ENCODE measurements around the gene GLIPR1.
"Not testable (repeated sequence)": the region's sequence is repeated elsewhere in the genome, so short reads cannot be mapped to it uniquely, and the experiment has no call there.

The GLIPR1 gene

GRCh38 chr12:75480469-75480949 is at the start of gene GLIPR1:
Gene GLIPR1, plus strand, starts transcription at chr12:75480755. Its CDS starts 126 bp downstream, at chr12:75480881.
- DNase-seq (ENCODE audit: low spot score in 2 of 2) (peak; percentile 59 to 65), ATAC-seq (ENCODE audit: low read depth) (peak; percentile 76)
- Mint-ChIP-seq H3K9me3 (no peaks in the 10 kb centered on the region), H3K36me3 (peaks cover 16% of the 10 kb centered on the region), H3K4me3 (peak within 1 kb of the TSS; percentile 94), H3K27me3 (no peaks in the 10 kb centered on the region), H3K4me1 (peaks cover 44% of the 10 kb centered on the region), H3K27ac (peak within 1 kb of the TSS; percentile 97)

- no peak for DNase-seq (ENCODE audit: low spot score in 2 of 2)
- Mint-ChIP-seq H3K4me3 (no peak overlapping the region), H3K27me3 (no peaks in the 10 kb centered on the region), H3K27ac (no peak overlapping the region), H3K4me1 (no peaks in the 10 kb centered on the region), H3K9me3 (peaks cover 6% of the 10 kb centered on the region), H3K36me3 (peaks cover 3% of the 10 kb centered on the region)
- no peak for ATAC-seq (ENCODE audit: low read depth)
These were observed 47.6 kb upstream of the GLIPR1 start for GRCh38 chr12:75432924-75433323.

- Mint-ChIP-seq H3K4me3 (no peak overlapping the region), H3K27me3 (peaks cover 3% of the 10 kb centered on the region), H3K4me1 (no peaks in the 10 kb centered on the region), H3K9me3 (peaks cover 1% of the 10 kb centered on the region), H3K36me3 (peaks cover 4% of the 10 kb centered on the region), H3K27ac (no peak overlapping the region)
- peak in 1 of 2 donors; percentile 33 for DNase-seq (ENCODE audit: low spot score in 2 of 2)
- ATAC-seq (ENCODE audit: low read depth): peak; percentile 90
These were observed 43.0 kb upstream of the GLIPR1 start for GRCh38 chr12:75437564-75437963.

GRCh38 chr12:75438059-75438754 is 42.3 kb upstream of the GLIPR1 start:
- H3K4me1 Mint-ChIP-seq: no peaks in the 10 kb centered on the region
- H3K27ac Mint-ChIP-seq: no peak overlapping the region
- no peak overlapping the region for H3K4me3 Mint-ChIP-seq
- peaks cover 4% of the 10 kb centered on the region for H3K36me3 Mint-ChIP-seq
- peaks cover 1% of the 10 kb centered on the region for H3K9me3 Mint-ChIP-seq
- H3K27me3 Mint-ChIP-seq: peaks cover 3% of the 10 kb centered on the region
- DNase-seq (ENCODE audit: low spot score in 2 of 2): no peak
- ATAC-seq (ENCODE audit: low read depth): no peak

GRCh38 chr12:75439048-75439447 is 41.5 kb upstream of the GLIPR1 start:
- H3K9me3 Mint-ChIP-seq: peaks cover 1% of the 10 kb centered on the region
- peaks cover 5% of the 10 kb centered on the region for H3K27me3 Mint-ChIP-seq
- no peak for DNase-seq (ENCODE audit: low spot score in 2 of 2)
- H3K4me3 Mint-ChIP-seq: no peak overlapping the region
- H3K36me3 Mint-ChIP-seq: peaks cover 4% of the 10 kb centered on the region
- no peak for ATAC-seq (ENCODE audit: low read depth)
- H3K27ac Mint-ChIP-seq: no peak overlapping the region
- no peaks in the 10 kb centered on the region for H3K4me1 Mint-ChIP-seq

GRCh38 chr12:75439930-75440329 is 40.6 kb upstream of the GLIPR1 start:
- Mint-ChIP-seq H3K27ac (no peak overlapping the region), H3K4me3 (no peak overlapping the region), H3K9me3 (peaks cover 1% of the 10 kb centered on the region), H3K4me1 (no peaks in the 10 kb centered on the region), H3K36me3 (peaks cover 4% of the 10 kb centered on the region), H3K27me3 (peaks cover 5% of the 10 kb centered on the region)
- DNase-seq (ENCODE audit: low spot score in 2 of 2): no peak
- ATAC-seq (ENCODE audit: low read depth): no peak

- H3K36me3 Mint-ChIP-seq; DNase-seq (ENCODE audit: low spot score in 2 of 2); ATAC-seq (ENCODE audit: low read depth): not testable (repeated sequence)
These were observed 38.7 kb upstream of the GLIPR1 start for GRCh38 chr12:75441687-75442449.

GRCh38 chr12:75442454-75442853 is 38.1 kb upstream of the GLIPR1 start:
- not testable (repeated sequence) for H3K27me3 Mint-ChIP-seq; H3K4me3 Mint-ChIP-seq; H3K36me3 Mint-ChIP-seq; H3K27ac Mint-ChIP-seq; H3K4me1 Mint-ChIP-seq; H3K9me3 Mint-ChIP-seq; ATAC-seq (ENCODE audit: low read depth); DNase-seq (ENCODE audit: low spot score in 2 of 2)

More at GRCh38 chr12:75441687-75442449, 38.7 kb upstream of the GLIPR1 start:
- H3K27ac Mint-ChIP-seq, H3K9me3 Mint-ChIP-seq, H3K4me1 Mint-ChIP-seq, H3K4me3 Mint-ChIP-seq, H3K27me3 Mint-ChIP-seq: not testable (repeated sequence)

GRCh38 chr12:75443709-75444108 is 36.8 kb upstream of the GLIPR1 start:
- ATAC-seq (ENCODE audit: low read depth) (no peak), DNase-seq (ENCODE audit: low spot score in 2 of 2) (no peak)
- peaks cover 4% of the 10 kb centered on the region for H3K36me3 Mint-ChIP-seq
- H3K27me3 Mint-ChIP-seq: peaks cover 5% of the 10 kb centered on the region
- no peak overlapping the region for H3K4me3 Mint-ChIP-seq
- H3K4me1 Mint-ChIP-seq: no peaks in the 10 kb centered on the region
- H3K9me3 Mint-ChIP-seq: peaks cover 1% of the 10 kb centered on the region
- no peak overlapping the region for H3K27ac Mint-ChIP-seq

- Mint-ChIP-seq H3K4me1 (no peaks in the 10 kb centered on the region), H3K4me3 (no peak overlapping the region), H3K27ac (no peak overlapping the region), H3K9me3 (peaks cover 1% of the 10 kb centered on the region), H3K27me3 (peaks cover 5% of the 10 kb centered on the region), H3K36me3 (peaks cover 4% of the 10 kb centered on the region)
- DNase-seq (ENCODE audit: low spot score in 2 of 2) (no peak), ATAC-seq (ENCODE audit: low read depth) (no peak)
These were observed 36.0 kb upstream of the GLIPR1 start for GRCh38 chr12:75444429-75445136.

GRCh38 chr12:75445137-75445507 is 35.4 kb upstream of the GLIPR1 start:
- not testable (repeated sequence) for DNase-seq (ENCODE audit: low spot score in 2 of 2); H3K36me3 Mint-ChIP-seq; H3K27ac Mint-ChIP-seq; H3K4me3 Mint-ChIP-seq; H3K9me3 Mint-ChIP-seq; ATAC-seq (ENCODE audit: low read depth); H3K27me3 Mint-ChIP-seq; H3K4me1 Mint-ChIP-seq

GRCh38 chr12:75446857-75447256 is 33.7 kb upstream of the GLIPR1 start:
- no peaks in the 10 kb centered on the region for H3K36me3 Mint-ChIP-seq
- H3K4me1 Mint-ChIP-seq: no peaks in the 10 kb centered on the region
- DNase-seq (ENCODE audit: low spot score in 2 of 2) (no peak), ATAC-seq (ENCODE audit: low read depth) (no peak)
- H3K9me3 Mint-ChIP-seq: no peaks in the 10 kb centered on the region
- H3K4me3 Mint-ChIP-seq: no peak overlapping the region
- peaks cover 4% of the 10 kb centered on the region for H3K27me3 Mint-ChIP-seq
- no peak overlapping the region for H3K27ac Mint-ChIP-seq

GRCh38 chr12:75447691-75448393 is 32.7 kb upstream of the GLIPR1 start:
- H3K4me1 Mint-ChIP-seq: no peaks in the 10 kb centered on the region
- no peak for DNase-seq (ENCODE audit: low spot score in 2 of 2)
- ATAC-seq (ENCODE audit: low read depth): no peak
- H3K9me3 Mint-ChIP-seq: no peaks in the 10 kb centered on the region
- H3K4me3 Mint-ChIP-seq: no peak overlapping the region
- no peaks in the 10 kb centered on the region for H3K36me3 Mint-ChIP-seq
- peaks cover 2% of the 10 kb centered on the region for H3K27me3 Mint-ChIP-seq
- H3K27ac Mint-ChIP-seq: no peak overlapping the region

Data from memory B cell (primary cell).